ENCODE measurements around the gene ZNF780A.
"Not testable (repeated sequence)": the region's sequence is repeated elsewhere in the genome, so short reads cannot be mapped to it uniquely, and the experiment has no call there.

The ZNF780A gene

DNA sequence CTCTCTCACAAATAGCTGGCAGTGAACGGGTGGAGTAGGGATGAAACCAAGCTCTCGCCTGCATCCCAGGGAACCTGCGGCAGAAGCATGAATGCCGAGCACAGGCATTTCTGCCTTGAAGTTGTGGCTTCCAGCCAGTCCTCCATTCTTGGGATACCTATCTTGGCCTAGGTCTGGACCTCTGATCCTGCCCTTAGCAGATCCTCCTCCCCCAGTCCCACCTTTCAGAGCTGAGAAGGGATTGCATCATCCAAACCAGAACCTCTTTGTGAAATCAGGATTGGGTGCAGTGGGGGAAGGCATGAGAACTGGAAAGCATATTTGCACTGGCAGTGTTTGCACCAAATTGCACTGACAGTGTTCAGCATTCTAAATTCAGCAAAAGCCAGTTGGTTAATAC is 5.8 kb downstream of the ZNF780A start:
- no peak for DNase-seq (ENCODE audit: low read depth)

DNA sequence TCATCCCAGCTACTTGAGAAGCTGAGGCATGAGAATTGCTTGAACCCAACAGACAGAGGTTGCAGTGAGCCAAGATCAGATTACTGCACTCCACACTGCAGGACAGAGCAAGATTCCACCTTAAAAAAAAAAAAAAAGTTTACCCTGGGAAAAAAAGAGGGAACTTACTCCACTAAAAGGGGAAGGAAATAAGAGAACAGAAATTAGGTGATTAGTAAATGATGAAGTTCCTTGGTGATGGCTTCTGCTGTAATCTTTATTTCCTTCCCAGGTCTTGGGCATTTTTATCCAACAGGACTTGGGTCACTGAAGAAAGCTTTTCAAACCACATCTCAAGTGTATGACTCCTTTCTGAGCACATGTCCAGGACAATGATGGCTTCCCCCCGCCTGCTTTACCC is 9.3 kb downstream of the ZNF780A start:
- DNase-seq (ENCODE audit: low read depth): no peak

DNA sequence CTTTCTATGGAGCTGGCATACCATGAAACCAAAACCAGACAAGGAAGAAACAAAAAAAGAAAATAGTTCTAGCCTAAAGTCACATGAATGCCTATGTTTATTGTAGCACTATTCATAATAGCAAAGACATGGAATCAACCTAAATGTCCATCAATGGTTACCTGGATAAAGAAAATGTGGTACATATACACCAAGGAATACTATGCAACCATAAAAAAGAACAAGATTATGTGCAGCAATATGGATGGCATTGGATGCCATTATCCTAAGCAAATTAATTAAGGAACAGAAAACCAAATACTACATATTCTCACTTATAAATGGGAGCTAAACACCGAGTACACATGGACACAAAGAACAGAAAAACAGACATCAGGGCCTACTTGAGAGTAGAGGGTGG is 10.5 kb downstream of the ZNF780A start:
- no peak for DNase-seq (ENCODE audit: low read depth)

DNA sequence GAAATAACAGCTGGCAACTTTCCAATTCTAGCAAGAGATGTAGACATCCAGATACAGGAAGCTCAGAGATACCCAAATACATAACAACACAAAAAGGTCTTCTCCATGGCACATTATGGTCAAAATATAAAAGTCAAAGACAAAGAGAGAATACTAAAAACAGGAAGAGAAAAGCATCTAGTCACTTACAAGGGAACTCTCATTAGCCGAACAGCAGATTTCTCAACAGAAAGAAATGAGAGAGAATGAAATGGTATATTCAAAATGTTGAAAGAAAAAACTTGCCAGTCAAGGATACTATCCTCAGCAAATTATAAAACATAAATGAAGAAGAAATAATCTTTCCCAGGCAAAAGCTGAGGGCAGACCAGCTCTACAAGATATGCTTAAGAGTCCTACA is 12.4 kb downstream of the ZNF780A start:
- no peak for DNase-seq (ENCODE audit: low read depth)

DNA sequence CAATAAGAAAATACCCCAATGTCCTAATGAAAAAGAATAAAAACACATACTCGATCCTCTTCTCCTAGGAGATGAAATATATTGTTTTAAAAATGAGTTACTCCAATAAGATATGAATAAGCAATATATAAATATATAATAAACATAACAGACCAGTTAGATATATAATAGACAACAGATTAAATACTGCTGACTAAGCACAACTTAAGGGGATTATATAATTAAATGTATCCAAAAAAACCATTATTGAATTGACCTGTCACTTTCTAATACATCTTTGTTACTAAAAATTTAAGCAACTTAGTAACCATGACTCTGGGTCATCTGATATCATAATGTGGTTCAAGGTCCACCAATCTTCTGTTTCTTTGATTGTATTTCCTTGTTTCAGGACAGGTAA is 20.7 kb downstream of the ZNF780A start:
- DNase-seq (ENCODE audit: low read depth): no peak

DNA sequence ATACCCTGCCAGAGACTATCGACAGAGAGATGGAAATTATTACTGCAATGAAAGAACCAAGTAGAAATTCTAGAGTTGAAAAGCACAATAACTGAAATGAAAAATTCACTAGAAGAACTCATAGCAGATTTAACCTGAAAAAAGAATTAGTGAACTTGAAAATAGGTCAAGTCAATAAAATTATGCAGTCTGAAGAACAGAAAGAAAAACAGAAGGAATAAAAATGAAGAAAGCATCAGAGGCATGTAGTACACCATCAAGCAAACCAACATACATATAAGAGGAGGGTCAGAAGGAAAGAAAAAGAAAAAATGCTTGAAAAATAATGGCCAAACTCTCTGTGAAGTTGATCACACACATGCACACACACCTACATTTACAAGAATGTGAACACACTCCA is 31.1 kb downstream of the ZNF780A start:
- no peak for DNase-seq (ENCODE audit: low read depth)

DNA sequence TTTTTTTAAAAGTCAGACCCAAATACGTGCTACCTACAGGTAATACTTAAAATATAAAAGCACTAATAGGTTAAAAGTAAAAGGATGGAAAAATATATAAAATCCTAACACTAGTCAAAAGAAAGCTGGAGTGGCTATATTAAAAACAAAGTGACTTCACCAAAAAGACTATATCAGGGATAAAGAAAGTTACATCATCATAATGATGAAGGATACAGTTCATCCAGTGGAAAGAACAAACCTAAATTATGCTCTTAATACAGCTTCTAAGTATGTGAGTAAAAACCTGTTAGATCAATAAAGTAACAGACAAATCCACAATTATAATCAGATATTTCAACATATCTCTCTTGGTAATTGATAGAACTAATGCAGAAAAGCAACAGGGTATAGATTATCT is 33.6 kb downstream of the ZNF780A start:
- DNase-seq (ENCODE audit: low read depth): no peak

DNA sequence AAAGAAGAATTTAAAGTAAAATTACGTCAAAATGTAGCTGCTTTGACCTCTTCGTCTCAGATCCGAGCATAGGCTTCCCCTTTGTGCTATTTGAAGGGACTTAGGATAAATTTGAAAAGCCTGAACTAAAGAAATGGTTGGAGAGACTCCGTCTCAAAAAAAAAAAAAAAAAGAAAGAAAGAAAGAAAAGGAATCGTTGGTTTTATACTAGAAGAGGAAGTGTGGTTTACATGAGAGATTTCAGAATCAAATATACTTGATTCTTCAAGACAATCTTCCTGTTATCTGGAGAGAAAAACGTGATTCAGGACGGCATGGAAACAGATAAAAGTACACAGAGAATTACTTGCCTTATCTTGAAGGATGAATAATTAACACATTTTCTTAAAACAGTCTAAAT is 34.2 kb downstream of the ZNF780A start:
- DNase-seq (ENCODE audit: low read depth): no peak

DNA sequence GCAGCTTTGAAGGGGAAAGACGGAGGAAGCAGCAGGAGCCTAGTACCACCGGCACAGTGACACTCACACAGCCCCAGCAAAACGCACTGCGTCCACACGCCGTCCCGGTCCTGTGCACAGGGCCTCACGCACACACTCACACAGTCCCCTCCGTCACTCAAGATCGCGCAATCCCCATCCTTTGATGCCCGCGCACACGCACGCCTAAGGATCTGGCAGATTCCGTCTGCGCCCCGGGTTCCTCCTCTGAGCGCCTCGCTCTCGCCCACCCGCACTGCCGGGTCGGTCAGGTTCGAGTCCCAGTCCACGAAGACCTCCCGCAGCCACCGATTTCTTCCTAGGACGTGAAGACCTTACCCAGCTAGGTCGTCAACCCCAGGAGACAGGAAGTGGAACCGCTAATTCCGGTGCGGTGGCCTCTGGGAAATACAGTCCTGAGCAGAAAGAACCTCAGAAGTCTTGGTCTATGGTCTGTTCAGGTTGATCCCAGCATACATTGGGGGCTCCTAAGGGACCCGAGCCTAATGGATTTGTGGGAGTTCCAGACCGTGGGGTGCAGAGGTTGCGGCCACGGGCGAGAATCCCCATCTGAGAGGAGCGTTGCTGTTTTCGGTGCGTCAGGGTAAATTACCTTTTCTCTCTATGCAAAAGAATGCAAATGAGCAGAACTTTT is 34.8 kb downstream of the ZNF780A start, which contains the start of gene ZNF780B:
Gene ZNF780B, minus strand, starts transcription at position 400 of the 673 bp plus-strand sequence. CDS start 5,899 bp downstream, outside the sequence.
- DNase-seq (ENCODE audit: low read depth): peak; percentile 64

DNA sequence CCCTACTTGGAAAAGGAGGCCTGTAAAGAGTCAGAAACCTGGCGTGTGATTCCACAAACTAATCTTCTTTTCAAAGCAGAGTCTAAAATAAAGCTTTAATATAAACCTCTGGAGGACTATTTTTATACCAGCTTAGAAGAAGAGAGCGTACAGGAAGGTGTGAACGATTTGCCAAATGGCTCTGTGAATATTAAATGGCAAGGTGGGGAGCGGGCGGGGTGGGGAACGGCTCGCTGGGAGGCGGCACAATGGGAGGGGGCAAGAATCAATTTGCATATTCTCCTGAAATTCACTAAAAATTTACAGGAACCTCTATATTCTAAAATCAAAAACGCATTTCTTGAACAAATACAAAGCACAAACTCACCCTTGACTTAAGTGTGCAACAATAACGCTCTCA is 35.7 kb downstream of the ZNF780A start:
- DNase-seq (ENCODE audit: low read depth): no peak

DNA sequence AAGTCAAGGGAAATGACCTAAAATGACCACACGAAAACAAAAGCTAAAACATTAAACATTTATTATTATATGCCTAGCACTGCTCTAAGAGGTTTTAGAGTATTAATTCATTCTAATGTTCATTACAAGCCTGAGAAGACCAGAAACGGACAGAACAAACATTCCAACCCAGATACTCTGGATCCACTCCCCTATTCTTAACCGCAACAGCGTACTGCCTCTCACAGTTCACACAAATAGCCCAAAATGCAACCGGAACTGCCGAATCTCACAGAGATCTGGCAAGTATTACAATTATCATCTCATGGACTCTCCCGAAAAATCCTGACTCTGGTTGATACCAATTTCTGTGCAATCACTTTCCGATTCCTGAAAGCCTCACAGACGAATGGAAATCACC is 36.1 kb downstream of the ZNF780A start:
- DNase-seq (ENCODE audit: low read depth): no peak

DNA sequence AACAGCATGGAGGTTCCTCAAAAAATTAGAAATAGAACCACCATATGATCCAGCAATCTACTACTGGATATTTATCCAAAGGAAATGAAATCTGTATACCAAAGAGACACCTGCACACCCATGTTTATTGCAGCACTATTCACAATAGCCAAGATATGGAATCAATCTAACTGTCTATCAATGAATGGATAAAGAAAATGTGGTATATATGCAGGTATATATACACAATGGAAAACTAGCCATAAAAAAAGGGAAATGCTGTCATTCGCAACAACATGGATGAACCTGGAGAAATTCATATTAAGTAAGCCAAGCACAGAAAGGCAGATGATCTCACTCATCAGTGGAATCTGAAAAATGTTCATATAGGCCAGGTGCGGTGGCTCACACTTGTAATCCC is 37.3 kb downstream of the ZNF780A start:
- DNase-seq (ENCODE audit: low read depth): no peak

DNA sequence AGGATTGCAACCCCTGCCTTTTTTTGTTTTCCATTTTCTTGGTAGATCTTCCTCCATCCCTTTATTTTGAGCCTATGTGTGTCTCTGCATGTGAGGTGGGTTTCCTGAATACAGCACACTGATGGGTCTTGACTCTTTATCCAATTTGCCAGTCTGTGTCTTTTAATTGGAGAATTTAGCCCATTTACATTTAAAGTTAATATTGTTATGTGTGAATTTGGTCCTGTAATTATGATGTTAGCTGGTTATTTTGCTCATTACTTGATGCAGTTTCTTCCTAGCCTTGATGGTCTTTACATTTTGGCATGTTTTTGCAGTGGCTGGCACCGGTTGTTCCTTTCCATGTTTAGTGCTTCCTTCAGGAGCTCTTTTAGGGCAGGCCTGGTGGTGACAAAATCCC is 49.0 kb downstream of the ZNF780A start:
- DNase-seq (ENCODE audit: low read depth): not testable (repeated sequence)

DNA sequence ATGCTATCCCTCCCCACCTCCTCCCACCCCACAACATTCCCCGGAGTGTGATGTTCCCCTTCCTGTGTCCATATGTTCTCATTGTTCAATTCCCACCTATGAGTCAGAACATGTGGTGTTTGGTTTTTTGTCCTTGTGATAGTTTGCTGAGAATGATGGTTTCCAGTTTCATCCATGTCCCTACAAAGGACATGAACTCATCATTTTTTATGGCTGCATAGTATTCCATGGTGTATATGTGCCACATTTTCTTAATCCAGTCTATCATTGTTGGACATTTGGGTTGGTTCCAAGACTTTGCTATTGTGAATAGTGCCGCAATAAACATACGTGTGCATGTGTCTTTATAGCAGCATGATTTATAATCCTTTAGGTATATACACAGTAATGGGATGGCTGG is 52.7 kb downstream of the ZNF780A start:
- DNase-seq (ENCODE audit: low read depth): not testable (repeated sequence)

DNA sequence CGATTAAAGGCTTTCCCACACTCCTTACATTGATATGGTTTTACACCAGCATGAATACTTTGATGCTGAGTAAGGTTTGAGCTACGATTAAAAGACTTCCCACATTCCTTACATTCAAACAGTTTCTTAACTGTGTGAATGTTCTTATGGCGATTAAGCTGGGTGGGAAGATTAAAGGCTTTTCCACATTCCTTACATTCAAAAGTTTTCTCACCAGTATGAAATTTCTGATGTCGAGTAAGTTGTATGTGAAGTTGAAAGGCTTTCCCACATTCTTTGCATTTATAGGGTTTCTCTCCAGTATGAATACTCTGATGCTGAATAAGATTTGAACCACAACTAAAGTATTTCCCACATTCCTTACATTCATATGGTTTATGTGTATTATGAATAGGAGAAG is 54.7 kb downstream of the ZNF780A start:
- peak; percentile 34 for DNase-seq (ENCODE audit: low read depth)

DNA sequence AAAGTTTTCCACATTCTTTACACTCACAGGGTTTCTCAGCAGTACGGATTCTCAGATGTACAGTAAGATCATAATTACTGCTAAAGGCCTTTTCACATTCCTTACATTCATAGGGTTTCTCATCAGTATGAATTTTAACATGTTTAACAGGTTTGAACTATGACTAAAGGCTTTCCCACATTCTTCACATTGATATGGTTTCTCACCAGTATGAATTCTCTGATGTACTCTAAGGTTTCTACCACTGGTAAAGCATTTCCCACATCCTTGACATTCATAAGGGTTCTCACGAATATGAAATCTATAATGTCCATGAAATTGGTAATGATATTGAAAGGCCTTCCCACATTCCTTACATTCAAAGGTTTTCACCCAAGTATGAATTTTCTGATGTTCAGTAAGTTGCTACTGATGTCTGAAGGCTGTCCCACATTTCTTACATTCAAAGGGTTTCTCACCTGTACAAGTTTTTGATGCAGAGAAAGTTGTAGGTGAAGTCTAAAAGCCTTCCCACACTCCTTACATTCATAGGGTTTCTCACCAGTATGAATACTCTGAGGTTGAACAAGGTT is 56.7 kb downstream of the ZNF780A start:
- no peak for DNase-seq (ENCODE audit: low read depth)

DNA sequence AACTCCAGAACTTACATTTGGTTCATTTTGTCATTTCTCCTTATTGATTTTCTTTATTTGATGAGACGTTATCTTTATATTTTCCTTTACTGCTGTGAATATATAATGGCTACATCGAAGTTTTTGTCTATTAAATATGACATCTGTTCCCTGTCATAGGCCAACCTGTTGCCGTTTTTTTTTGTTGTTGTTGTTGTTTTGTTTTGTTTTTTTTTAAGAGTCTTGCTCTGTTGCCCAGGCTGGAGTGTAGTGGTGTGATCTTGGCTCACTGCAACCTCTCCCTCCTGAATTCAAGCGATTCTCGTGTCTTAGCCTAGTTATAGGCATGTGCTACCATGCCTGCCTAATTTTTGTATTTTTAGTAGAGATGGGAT is 64.2 kb downstream of the ZNF780A start:
- no peak for DNase-seq (ENCODE audit: low read depth)

DNA sequence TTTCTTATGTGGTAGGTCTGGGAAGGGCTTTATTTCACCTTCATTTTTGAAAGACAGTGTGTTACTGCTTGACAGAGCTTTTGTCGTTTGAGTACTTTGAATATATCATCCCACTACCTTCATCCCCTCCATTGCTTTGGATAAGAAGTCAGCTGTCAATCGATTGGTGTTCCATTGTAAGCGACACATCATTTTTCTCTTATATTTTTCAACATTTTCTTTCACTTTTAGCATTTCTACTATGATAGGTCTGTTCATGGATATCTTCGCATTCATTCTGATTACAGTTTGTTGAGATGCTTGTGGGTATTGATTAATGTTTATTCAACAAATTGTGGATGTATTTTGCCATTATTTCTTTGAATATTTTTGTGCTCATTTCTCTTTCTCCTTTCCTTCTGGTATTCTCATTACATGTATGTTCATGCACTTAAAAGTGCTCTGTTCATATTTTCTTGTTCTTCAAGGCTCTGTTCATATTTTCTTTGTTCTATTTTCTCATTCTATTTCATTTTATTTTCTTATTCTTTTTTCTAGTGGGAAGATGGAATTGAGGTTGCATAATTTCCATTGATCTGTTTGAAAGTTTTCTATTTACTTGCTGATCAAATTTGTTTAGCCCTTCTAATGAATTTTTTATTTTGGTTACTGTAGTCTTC is 64.7 kb downstream of the ZNF780A start:
- DNase-seq (ENCODE audit: low read depth): no peak

DNA sequence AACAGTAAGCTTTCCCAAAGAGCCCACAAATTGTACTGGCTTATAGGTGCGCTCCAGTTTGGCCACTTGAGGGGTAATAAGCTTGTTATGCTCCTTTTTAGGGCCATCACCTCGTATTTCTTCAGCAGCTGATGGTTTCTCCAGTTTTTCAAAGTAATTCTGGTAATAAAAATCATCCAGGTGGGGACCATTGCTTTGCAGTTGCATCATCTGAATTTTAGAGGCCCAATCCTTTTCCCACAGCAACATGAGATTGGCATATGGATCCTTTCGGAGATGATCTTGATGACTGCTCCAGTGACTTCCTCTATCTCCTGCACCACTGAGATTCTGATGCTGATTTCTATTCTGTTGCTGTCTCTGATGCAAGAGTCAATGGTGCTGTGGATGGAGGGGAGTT is 66.8 kb downstream of the ZNF780A start:
- no peak for DNase-seq (ENCODE audit: low read depth)
